Frontal cortex (tissue), 4 donors: Measurements from ENCODE around the gene GALNT14. TPM values are rescaled to one million over a fixed set of nuclear protein-coding genes. Genes with fewer than 3 reads are reported as not detected.

ENCODE experiments used
- DNase-seq, 2 donors: peaks; one replicate each; pipeline ENCODE4 v3.0.0; 2012; ENCODE audit warnings: low spot score in 2 of 2
- FAIRE-seq: peaks from 2 replicates; lab custom pipeline; 2012; peaks lifted over from hg19 to GRCh38; lab: Jason Lieb, UNC
- total RNA-seq: library from RNA; depleted of rRNA; stranded (reverse); fragments of >200 nt; gene quantifications from one replicate; pipeline ENCODE4 v1.2.3, GENCODE V29; 2014
- donor health status: control.
- donor health status: control.
- donor health status: control.

GALNT14 gene
- total RNA-seq, 1 donor from 2014 or later, result 10.2 TPM

- FAIRE-seq (no peak), DNase-seq (no peak)
These were observed 150.7 kb downstream of the GALNT14 start for GRCh38 chr2:30987566-30987965.

- DNase-seq (no peak), FAIRE-seq (no peak)
These were observed 152.0 kb downstream of the GALNT14 start for GRCh38 chr2:30986231-30986580.

GRCh38 chr2:30985493-30986230 is 152.6 kb downstream of the GALNT14 start:
- DNase-seq (no peak), FAIRE-seq (no peak)

GRCh38 chr2:30984148-30984547 is 154.1 kb downstream of the GALNT14 start:
- no peak for DNase-seq
- no peak for FAIRE-seq

GRCh38 chr2:30981510-30981909 is 156.7 kb downstream of the GALNT14 start:
- DNase-seq (no peak), FAIRE-seq (no peak)

- DNase-seq (no peak), FAIRE-seq (no peak)
These were observed 157.1 kb downstream of the GALNT14 start for GRCh38 chr2:30981096-30981495.

- DNase-seq (no peak), FAIRE-seq (no peak)
These were observed 158.4 kb downstream of the GALNT14 start for GRCh38 chr2:30979822-30980245.

GRCh38 chr2:30978854-30979253 is 159.4 kb downstream of the GALNT14 start:
- FAIRE-seq (no peak), DNase-seq (no peak)

GRCh38 chr2:30978044-30978443 is 160.2 kb downstream of the GALNT14 start:
- FAIRE-seq (no peak), DNase-seq (no peak)

- no peak for FAIRE-seq
- DNase-seq, result no peak
These were observed 163.1 kb downstream of the GALNT14 start for GRCh38 chr2:30975156-30975555.

GRCh38 chr2:30974554-30974953 is 163.7 kb downstream of the GALNT14 start:
- FAIRE-seq, result no peak

GRCh38 chr2:30974092-30974491 is 164.1 kb downstream of the GALNT14 start:
- FAIRE-seq, result no peak

More at GRCh38 chr2:30974554-30974953, 163.7 kb downstream of the GALNT14 start:
- no peak for DNase-seq

GRCh38 chr2:30971231-30972025 is 166.8 kb downstream of the GALNT14 start:
- no peak for DNase-seq
- no peak for FAIRE-seq

More at GRCh38 chr2:30974092-30974491, 164.1 kb downstream of the GALNT14 start:
- no peak for DNase-seq

GRCh38 chr2:30968660-30969397 is 169.4 kb downstream of the GALNT14 start:
- DNase-seq (no peak), FAIRE-seq (no peak)

- FAIRE-seq, result no peak
These were observed 171.5 kb downstream of the GALNT14 start for GRCh38 chr2:30966786-30967185.

GRCh38 chr2:30965022-30965531 is 173.2 kb downstream of the GALNT14 start:
- DNase-seq (no peak), FAIRE-seq (no peak)

More at GRCh38 chr2:30966786-30967185, 171.5 kb downstream of the GALNT14 start:
- no peak for DNase-seq

GRCh38 chr2:30964334-30965005 is 173.8 kb downstream of the GALNT14 start:
- DNase-seq (no peak), FAIRE-seq (no peak)

GRCh38 chr2:30963184-30963583 is 175.1 kb downstream of the GALNT14 start:
- FAIRE-seq, result no peak

GRCh38 chr2:30960213-30960612 is 178.0 kb downstream of the GALNT14 start:
- FAIRE-seq, result no peak
- no peak for DNase-seq

More at GRCh38 chr2:30963184-30963583, 175.1 kb downstream of the GALNT14 start:
- no peak for DNase-seq

- DNase-seq (no peak), FAIRE-seq (no peak)
These were observed 178.6 kb downstream of the GALNT14 start for GRCh38 chr2:30959653-30960052.
